K562 (cell line): ENCODE measurements around the gene HNRNPD. TPM values are rescaled to one million over a fixed set of nuclear protein-coding genes. Genes with fewer than 3 reads are reported as not detected.

Source experiments
- FIP1L1 ChIP-seq: fragments of 200-400 bp; formaldehyde crosslinking; IDR thresholded peaks from 2 replicates; pipeline ENCODE4 v1.6.1; 2018; ENCODE audit warnings: mild to moderate bottlenecking, low read depth, low read length; ENCODE audit not compliant: poor library complexity, severe bottlenecking
- FOXJ3 ChIP-seq: sonication (generic); formaldehyde crosslinking; IDR thresholded peaks from 2 replicates; pipeline ENCODE4 v1.4.0; 2020; ENCODE audit warnings: mild to moderate bottlenecking, missing genetic modification reagents
- RBBP5 ChIP-seq: fragments of 200-600 bp; sonication (generic); IDR thresholded peaks from 2 replicates; pipeline ENCODE4 v1.6.1; 2012; ENCODE audit warnings: borderline replicate concordance, mild to moderate bottlenecking, low read length, control low read depth, inconsistent platforms; ENCODE audit not compliant: insufficient read depth, poor library complexity, severe bottlenecking
- ZNF224 ChIP-seq: sonication (generic); formaldehyde crosslinking; IDR thresholded peaks from 2 replicates; pipeline ENCODE4 v1.8.0; 2022; ENCODE audit warnings: mild to moderate bottlenecking, missing genetic modification reagents
- ZNF740 ChIP-seq, 3 experiments: fragments of 200-800 bp in 1 of 3; sonication (Bioruptor generic) in 1 of 3; sonication (generic) in 1 of 3; formaldehyde crosslinking in 1 of 3; IDR thresholded peaks; 2 replicates each; pipeline versions ENCODE4 v1.6.1 to v1.8.0; 2016 to 2022; ENCODE audit warnings: mild to moderate bottlenecking in 2 of 3, missing compliant biosample characterization in 2 of 3, missing genetic modification characterization in 2 of 3, missing genetic modification reagents in 1 of 3
- ZNF785 ChIP-seq: fragments of 250-450 bp; sonication (Bioruptor Pico); IDR thresholded peaks from 2 replicates; pipeline ENCODE4 v1.4.0; 2020; ENCODE audit warnings: mild to moderate bottlenecking
- polyA plus RNA-seq, 8 experiments: library from polyadenylated mRNA; depleted of rRNA in 4 of 8; stranded (reverse) in 5 of 8; unstranded in 3 of 8; fragments of >200 nt; fragmentation: Nextera tagmentation in 2 of 8; fragmentation: Illumina TruSeq in 1 of 8; extraction: Ambion mirVana in 2 of 8; extraction: Trizol in 1 of 8; gene quantifications; 2 replicates each; pipeline versions ENCODE4 v1.2.1 to v1.2.3, GENCODE V29; 2011 to 2014; ENCODE audit warnings: inconsistent platforms in 1 of 8, missing spikeins in 1 of 8
- total RNA-seq, 7 experiments: library from RNA; depleted of rRNA in 6 of 7; stranded (reverse); fragments of >200 nt in 6 of 7; fragmentation: Illumina TruSeq in 2 of 7; extraction: Trizol in 2 of 7; gene quantifications; 2 replicates each; pipeline versions ENCODE4 v1.2.1 to v1.2.3, GENCODE V29; 2011 to 2021; ENCODE audit warnings: low replicate concordance in 1 of 7
- TF ChIP-seq, protein P1 (sequence below), 2 experiments: fragments of 200-800 bp in 1 of 2; sonication (Bioruptor generic) in 1 of 2; sonication (generic) in 1 of 2; formaldehyde crosslinking in 1 of 2; IDR thresholded peaks in 1 of 2; conservative IDR thresholded peaks in 1 of 2; 2 replicates each; pipeline versions ENCODE4 v1.5.0 to v1.6.1; 2016 to 2020; ENCODE audit warnings: missing compliant biosample characterization in 1 of 2, missing genetic modification characterization in 1 of 2, missing genetic modification reagents in 1 of 2

HNRNPD gene
- total and polyA plus RNA-seq, 9 of the 15 experiments (the other 6 are each of a cell fraction or from before 2014, with no cell fraction given): 92.4 to 955 (median 160) TPM

DNA sequence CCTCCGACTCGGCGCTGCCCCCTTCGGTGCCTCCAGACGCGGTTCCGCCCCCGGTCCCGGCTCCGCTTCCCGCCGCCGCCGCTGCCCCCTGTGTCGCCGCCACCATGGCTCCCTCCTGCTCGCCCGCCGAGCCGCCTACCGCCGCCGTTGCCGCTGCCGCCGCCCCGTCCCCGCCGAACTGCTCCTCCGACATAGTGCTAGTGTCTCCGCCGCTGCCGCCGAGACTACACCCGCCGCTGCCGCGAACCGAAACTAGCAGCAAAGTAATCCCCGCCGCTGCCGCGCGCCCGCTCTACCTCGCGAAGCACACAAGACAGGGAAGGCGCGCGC lies 340 bp downstream of the HNRNPD start (continued):
- TF ChIP-seq ZNF740 (CRISPR knock-in tag; IDR thresholded peaks at IDR 0.05) (0 out of 2 replicates have a peak, but pooled peaks have one; percentile 7), ZNF740 (tag; IDR thresholded peaks at IDR 0.05) (no peak), ZNF785 (CRISPR knock-in tag) (no peak), RBBP5 (peak; percentile 81), FIP1L1 (peak; percentile 90), FOXJ3 (CRISPR knock-in tag) (no peak), ZNF224 (0 out of 2 replicates have a peak, but pooled peaks have one; percentile 32)
- TF ChIP-seq, protein P1, sequence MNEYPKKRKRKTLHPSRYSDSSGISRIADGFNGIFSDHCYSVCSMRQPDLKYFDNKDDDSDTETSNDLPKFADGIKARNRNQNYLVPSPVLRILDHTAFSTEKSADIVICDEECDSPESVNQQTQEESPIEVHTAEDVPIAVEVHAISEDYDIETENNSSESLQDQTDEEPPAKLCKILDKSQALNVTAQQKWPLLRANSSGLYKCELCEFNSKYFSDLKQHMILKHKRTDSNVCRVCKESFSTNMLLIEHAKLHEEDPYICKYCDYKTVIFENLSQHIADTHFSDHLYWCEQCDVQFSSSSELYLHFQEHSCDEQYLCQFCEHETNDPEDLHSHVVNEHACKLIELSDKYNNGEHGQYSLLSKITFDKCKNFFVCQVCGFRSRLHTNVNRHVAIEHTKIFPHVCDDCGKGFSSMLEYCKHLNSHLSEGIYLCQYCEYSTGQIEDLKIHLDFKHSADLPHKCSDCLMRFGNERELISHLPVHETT (CRISPR knock-in tag; conservative IDR thresholded peaks at IDR 0.05 in 1 of 2, IDR thresholded peaks at IDR 0.05 in 1 of 2): no peak
